Rectal smooth muscle tissue (tissue), 1 donor: ENCODE results near the gene G6PD.
A peak's percentile ranks its signal among the peaks of the same experiment; 100 is the strongest.
"Not testable (repeated sequence)": the region's sequence is repeated elsewhere in the genome, so short reads cannot be mapped to it uniquely, and the experiment has no call there.

Experiments used
- H3K27ac ChIP-seq: one replicate; pipeline ENCODE4 v1.7.0; 2013; ENCODE audit warnings: low read depth, low read length, inconsistent platforms
- H3K27me3 ChIP-seq: one replicate; pipeline ENCODE4 v1.7.0; 2013; ENCODE audit warnings: low read length; ENCODE audit not compliant: control insufficient read depth, insufficient read depth
- H3K36me3 ChIP-seq: one replicate; pipeline ENCODE4 v1.7.0; 2013; ENCODE audit warnings: low read length; ENCODE audit not compliant: control insufficient read depth, insufficient read depth
- H3K4me1 ChIP-seq: one replicate; pipeline ENCODE4 v1.7.0; 2013; ENCODE audit warnings: low read length; ENCODE audit not compliant: control insufficient read depth, insufficient read depth
- H3K4me3 ChIP-seq: one replicate; pipeline ENCODE4 v1.7.0; 2013; ENCODE audit warnings: low read length
- H3K9ac ChIP-seq: one replicate; pipeline ENCODE4 v1.7.0; 2013; ENCODE audit warnings: low read length

G6PD gene

DNA sequence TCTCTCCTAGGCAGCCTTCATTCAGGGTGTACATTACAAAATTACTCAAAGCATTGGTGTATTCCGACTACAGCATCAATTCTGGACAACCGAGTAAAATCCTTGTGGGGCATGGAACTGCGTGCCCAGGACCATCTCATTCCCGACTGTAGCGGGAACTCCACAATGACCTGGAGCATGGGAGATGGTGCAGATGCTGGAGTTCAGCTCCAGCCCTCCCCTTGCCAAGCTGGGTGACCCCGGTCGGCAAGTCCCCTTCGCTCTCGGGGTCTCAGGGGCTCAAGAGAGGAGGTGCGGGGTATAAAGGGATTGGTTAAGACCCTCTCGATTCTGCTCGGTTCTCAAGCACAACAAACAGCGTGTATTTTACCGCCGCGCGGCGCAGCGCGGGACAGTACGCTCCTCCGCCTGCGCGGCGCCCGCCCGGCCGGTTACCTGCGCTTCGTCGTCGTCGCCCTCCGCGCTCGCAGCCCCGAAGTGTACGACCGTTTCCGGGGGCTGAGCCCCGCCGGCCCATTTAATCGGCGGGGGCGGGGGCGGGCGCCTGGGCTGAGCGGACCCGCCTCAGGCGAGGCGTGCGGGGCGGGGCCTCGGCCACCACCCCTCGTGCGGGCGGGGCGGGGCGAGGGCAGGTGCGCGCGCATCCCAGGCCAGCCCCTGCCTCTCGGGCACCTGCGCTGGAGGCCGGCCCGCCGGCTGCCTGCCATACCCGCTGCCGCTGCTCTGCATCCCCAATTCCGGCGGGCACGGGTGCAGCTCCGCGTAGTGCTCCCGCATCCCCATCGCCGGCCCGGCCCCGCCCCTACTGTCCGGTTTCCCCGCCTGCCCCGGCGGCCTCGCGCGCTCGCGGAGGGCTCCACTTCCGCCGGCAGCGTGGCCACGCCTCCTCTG is at the start of gene G6PD:
Gene G6PD (minus strand): TSS at position 493 of the 891 bp plus-strand sequence. CDS start 691 bp downstream, outside the sequence.
- Histone ChIP-seq H3K36me3 (no peaks in the 10 kb centered on the region), H3K9ac (peak within 1 kb of the TSS; percentile 58), H3K4me3 (peak within 1 kb of the TSS; percentile 75), H3K4me1 (peaks cover 4% of the 10 kb centered on the region), H3K27ac (peak within 1 kb of the TSS; percentile 84), H3K27me3 (peaks cover 2% of the 10 kb centered on the region)

DNA sequence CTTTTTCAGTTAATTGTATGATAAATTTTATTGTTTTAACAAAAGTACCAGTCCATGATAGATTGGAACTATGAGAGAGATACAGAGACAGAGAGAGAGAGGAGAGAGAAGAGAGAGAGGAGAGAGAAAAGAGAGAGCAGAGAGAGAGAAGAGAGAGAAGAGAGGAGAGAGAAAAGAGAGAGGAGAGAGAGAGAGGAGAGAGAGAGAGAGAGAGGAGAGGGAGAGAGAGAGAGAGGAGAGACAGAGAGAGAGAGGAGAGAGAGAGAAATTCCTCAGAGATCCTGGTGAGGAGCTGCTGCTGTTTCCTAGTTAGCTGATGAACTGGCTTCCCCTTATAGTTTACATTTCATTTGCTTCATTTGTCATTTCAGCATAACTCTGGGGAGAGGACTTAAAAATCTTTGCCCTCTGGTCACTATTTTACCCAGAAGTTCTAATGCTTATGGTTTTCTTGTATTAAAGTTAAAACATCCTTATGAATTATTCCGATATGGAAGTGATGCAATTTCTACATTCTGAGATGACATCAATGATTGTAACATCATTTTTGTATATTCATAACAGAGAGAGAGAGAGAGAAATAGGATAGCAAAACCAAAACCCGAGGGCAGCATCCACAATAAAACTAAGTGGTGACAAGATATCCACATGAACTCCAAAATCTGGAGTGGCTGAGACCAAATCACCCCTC is 49.1 kb upstream of the G6PD start:
- Histone ChIP-seq H3K36me3 (no peaks in the 10 kb centered on the region), H3K9ac (no peak overlapping the region), H3K4me3 (no peak overlapping the region), H3K27me3 (peaks cover 5% of the 10 kb centered on the region), H3K4me1 (no peaks in the 10 kb centered on the region), H3K27ac (no peak overlapping the region)

- H3K9ac ChIP-seq: no peak overlapping the region
- H3K27me3 ChIP-seq: peaks cover 5% of the 10 kb centered on the region
- no peak overlapping the region for H3K4me3 ChIP-seq
- H3K4me1 ChIP-seq: no peaks in the 10 kb centered on the region
- H3K36me3 ChIP-seq: no peaks in the 10 kb centered on the region
- H3K27ac ChIP-seq: no peak overlapping the region
These were observed 47.8 kb upstream of the G6PD start for GRCh38 chrX:154594491-154594890.

DNA sequence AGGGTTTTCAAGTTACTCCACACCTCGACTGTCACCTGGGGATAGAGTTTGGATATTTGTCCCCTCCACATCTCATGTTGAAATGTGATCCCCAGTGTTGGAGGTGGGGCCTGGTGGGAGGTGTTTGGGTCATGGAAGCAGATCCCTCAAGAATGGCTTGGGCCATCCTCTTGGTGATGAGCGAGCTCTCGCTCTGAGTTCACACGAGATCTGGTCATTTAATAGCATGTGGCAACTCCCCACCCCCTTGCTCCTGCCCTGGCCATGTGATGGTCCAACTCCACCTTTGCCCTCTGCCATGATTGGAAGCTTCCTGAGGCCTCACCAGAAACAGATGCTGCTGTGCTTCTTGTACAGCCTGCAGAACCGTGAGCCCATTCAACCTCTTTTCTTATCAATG is 46.6 kb upstream of the G6PD start:
- Histone ChIP-seq H3K4me1 (no peaks in the 10 kb centered on the region), H3K36me3 (no peaks in the 10 kb centered on the region), H3K4me3 (no peak overlapping the region), H3K27me3 (peaks cover 5% of the 10 kb centered on the region), H3K9ac (no peak overlapping the region), H3K27ac (no peak overlapping the region)

- Histone ChIP-seq H3K27ac (no peak overlapping the region), H3K36me3 (no peaks in the 10 kb centered on the region), H3K4me1 (no peaks in the 10 kb centered on the region), H3K4me3 (no peak overlapping the region), H3K9ac (no peak overlapping the region), H3K27me3 (peaks cover 5% of the 10 kb centered on the region)
These were observed 45.9 kb upstream of the G6PD start for GRCh38 chrX:154592505-154592904.

- H3K4me3 ChIP-seq: not testable (repeated sequence)
These were observed 43.8 kb upstream of the G6PD start for GRCh38 chrX:154590415-154590814.

GRCh38 chrX:154584585-154585183 is 38.0 kb upstream of the G6PD start, which contains the start of gene CTAG1A:
Gene CTAG1A (plus strand): TSS chrX:154585133. CDS start chrX:154585207, 74 bp downstream.
- not testable (repeated sequence) for H3K36me3 ChIP-seq, H3K27ac ChIP-seq, H3K4me1 ChIP-seq, H3K27me3 ChIP-seq, H3K4me3 ChIP-seq, H3K9ac ChIP-seq

More at GRCh38 chrX:154590415-154590814, 43.8 kb upstream of the G6PD start:
- not testable (repeated sequence) for H3K9ac ChIP-seq, H3K27me3 ChIP-seq, H3K36me3 ChIP-seq, H3K27ac ChIP-seq, H3K4me1 ChIP-seq

GRCh38 chrX:154582994-154583393 is 36.3 kb upstream of the G6PD start:
- H3K27me3 ChIP-seq, H3K27ac ChIP-seq, H3K36me3 ChIP-seq, H3K4me3 ChIP-seq, H3K4me1 ChIP-seq, H3K9ac ChIP-seq: not testable (repeated sequence)

DNA sequence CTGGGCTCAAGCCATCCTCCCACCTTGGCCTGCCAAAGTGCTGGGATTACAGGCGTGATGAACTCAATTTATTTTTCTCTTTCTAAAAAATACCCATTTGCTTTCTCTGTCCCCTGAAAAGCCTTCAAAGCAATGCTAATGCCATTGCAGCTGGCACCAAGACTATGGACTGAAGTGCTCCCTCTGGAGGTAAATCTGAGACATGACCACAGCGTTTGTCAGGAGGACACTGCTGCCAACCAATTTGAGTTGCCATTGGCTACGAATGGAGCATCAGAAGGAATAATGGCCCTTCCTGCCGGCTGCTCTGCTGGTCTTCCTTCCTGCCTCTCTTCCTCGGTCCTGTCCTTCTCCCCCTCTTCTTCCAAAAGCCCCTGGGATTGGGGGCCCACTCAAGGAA is 28.4 kb upstream of the G6PD start:
- H3K4me1 ChIP-seq, H3K27me3 ChIP-seq, H3K4me3 ChIP-seq, H3K9ac ChIP-seq, H3K36me3 ChIP-seq, H3K27ac ChIP-seq: not testable (repeated sequence)

DNA sequence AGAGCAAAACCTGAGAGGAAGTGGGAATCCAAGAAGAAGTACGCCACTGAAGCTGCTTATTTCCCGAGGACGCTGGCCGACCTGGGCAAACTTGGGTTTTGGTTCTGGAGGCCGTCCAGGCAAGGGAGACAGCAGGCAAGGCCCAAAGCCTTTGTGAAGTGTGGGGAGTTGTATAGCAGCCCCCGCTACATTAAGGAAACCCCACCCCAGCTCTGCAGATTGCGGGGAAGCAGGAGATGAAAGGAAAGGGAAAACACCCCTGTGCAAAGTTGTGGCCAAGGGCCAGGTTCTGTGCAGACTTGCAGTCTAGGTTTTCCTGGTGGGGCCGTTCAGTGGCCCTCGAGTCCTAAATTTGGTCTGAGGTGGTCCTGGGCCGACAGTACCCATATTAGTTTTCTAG is 26.4 kb upstream of the G6PD start:
- not testable (repeated sequence) for H3K36me3 ChIP-seq, H3K27ac ChIP-seq, H3K9ac ChIP-seq, H3K27me3 ChIP-seq, H3K4me1 ChIP-seq, H3K4me3 ChIP-seq

- H3K4me3 ChIP-seq, H3K9ac ChIP-seq, H3K36me3 ChIP-seq, H3K4me1 ChIP-seq, H3K27ac ChIP-seq, H3K27me3 ChIP-seq: not testable (repeated sequence)
These were observed 23.7 kb upstream of the G6PD start for GRCh38 chrX:154570361-154570760.

DNA sequence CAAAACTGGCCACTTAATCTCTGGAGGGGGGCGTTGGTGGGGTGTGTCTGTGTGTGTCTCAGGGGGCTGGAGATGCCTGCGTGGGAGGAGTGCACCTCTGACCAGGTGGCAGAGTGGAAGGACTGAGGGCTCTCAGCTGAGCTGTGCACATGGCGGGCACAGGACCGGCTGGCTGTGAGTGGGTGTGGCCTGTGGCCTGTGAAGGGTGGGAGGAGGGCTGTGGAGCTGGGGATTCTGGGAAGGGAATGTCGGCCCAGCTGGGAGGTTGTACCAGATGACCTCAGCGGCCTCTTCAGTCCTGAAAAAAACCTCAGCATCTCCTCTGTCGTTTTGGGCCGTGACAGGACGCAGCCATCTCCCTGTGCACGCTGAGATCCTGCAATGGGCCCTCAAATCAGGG is 15.6 kb upstream of the G6PD start:
- H3K36me3 ChIP-seq, H3K9ac ChIP-seq, H3K4me3 ChIP-seq, H3K27ac ChIP-seq, H3K4me1 ChIP-seq, H3K27me3 ChIP-seq: not testable (repeated sequence)
